ENCODE measurements around the gene SF3B1.

- TF ChIP-seq ZNF837 (tag by site-specific recombination; IDR thresholded peaks at IDR 0.05) (no peak), KLF9 (tag by site-specific recombination; IDR thresholded peaks at IDR 0.05; ENCODE audit: low read depth) (no peak)
These were observed 65.4 kb downstream of the SF3B1 start for GRCh38 chr2:197369228-197369932.
